Activated naive CD8-positive, alpha-beta T cell treated with anti-CD3 and anti-CD28 coated beads, Interleukin-2, amount 10 ng/mL, durations not matched to agents 7 days and 5 days (primary cell): Measurements from ENCODE around the gene ANKUB1. TPM values are rescaled to one million over a fixed set of nuclear protein-coding genes. Genes with fewer than 3 reads are reported as not detected.
"Not testable (repeated sequence)": the region's sequence is repeated elsewhere in the genome, so short reads cannot be mapped to it uniquely, and the experiment has no call there.

ENCODE experiments used
- ATAC-seq: fragments of 150-1000 bp; cut with Tn5 transposase; one replicate; pipeline ENCODE4 v1.10.0; 2021; ENCODE audit warnings: low read depth, moderate library complexity
- POLR2A ChIA-PET: fragments of 350-600 bp; sonication (Branson Sonifier 250); formaldehyde crosslinking; loops from one replicate; lab custom pipeline; 2021; ENCODE audit warnings: antibody characterized with exemption; lab: Charles Lee
- DNase-seq: peaks from one replicate; pipeline ENCODE4 v3.0.0; 2021
- H3K27ac Mint-ChIP-seq: one replicate; pipeline ENCODE4 v1.8.0; 2022; ENCODE audit warnings: mild to moderate bottlenecking, mixed read lengths
- H3K27me3 Mint-ChIP-seq: one replicate; pipeline ENCODE4 v1.8.0; 2022; ENCODE audit warnings: mild to moderate bottlenecking, moderate library complexity, mixed read lengths
- H3K36me3 Mint-ChIP-seq: one replicate; pipeline ENCODE4 v1.8.0; 2021; ENCODE audit warnings: mild to moderate bottlenecking, mixed read lengths
- H3K4me1 Mint-ChIP-seq: one replicate; pipeline ENCODE4 v1.8.0; 2021; ENCODE audit warnings: mixed read lengths
- H3K4me3 Mint-ChIP-seq: one replicate; pipeline ENCODE4 v1.8.0; 2022; ENCODE audit warnings: mild to moderate bottlenecking, moderate library complexity, mixed read lengths
- H3K9me3 Mint-ChIP-seq: one replicate; pipeline ENCODE4 v1.8.0; 2021; ENCODE audit warnings: mixed read lengths
- total RNA-seq, 2 experiments: library from RNA; stranded (reverse); gene quantifications; one replicate each; pipeline ENCODE4 v1.2.3, GENCODE V29; 2021

The ANKUB1 gene
- not detected for total RNA-seq

- H3K4me1 Mint-ChIP-seq = no peaks in the 10 kb centered on the region
- POLR2A ChIA-PET = no interaction called here
- ATAC-seq (no peak), DNase-seq (no peak)
- H3K36me3 Mint-ChIP-seq = no peaks in the 10 kb centered on the region
- H3K27ac Mint-ChIP-seq = no peak within 1 kb of the TSS
- peaks cover 23% of the 10 kb centered on the region for H3K27me3 Mint-ChIP-seq
- no peaks in the 10 kb centered on the region for H3K9me3 Mint-ChIP-seq
- H3K4me3 Mint-ChIP-seq = no peak within 1 kb of the TSS
These were observed at the start of gene ANKUB1 for GRCh38 chr3:149792452-149793270. TSS of gene ANKUB1 (minus strand) at chr3:149792554. CDS start at chr3:149792366, 188 bp downstream.

GRCh38 chr3:149839896-149840295 lies 47.5 kb upstream of the ANKUB1 start:
- no peaks in the 10 kb centered on the region for H3K27me3 Mint-ChIP-seq
- H3K36me3 Mint-ChIP-seq = peaks cover 33% of the 10 kb centered on the region
- ATAC-seq (no peak), DNase-seq (no peak)
- peaks cover 3% of the 10 kb centered on the region for H3K4me1 Mint-ChIP-seq
- no peak overlapping the region for H3K27ac Mint-ChIP-seq
- peaks cover 13% of the 10 kb centered on the region for H3K9me3 Mint-ChIP-seq
- POLR2A ChIA-PET = no interaction called here
- H3K4me3 Mint-ChIP-seq = no peak overlapping the region

GRCh38 chr3:149839469-149839868 lies 47.1 kb upstream of the ANKUB1 start:
- H3K27ac Mint-ChIP-seq, POLR2A ChIA-PET, ATAC-seq, H3K4me1 Mint-ChIP-seq, H3K27me3 Mint-ChIP-seq, H3K4me3 Mint-ChIP-seq, DNase-seq: not testable (repeated sequence)
- Mint-ChIP-seq H3K9me3 (peaks cover 16% of the 10 kb centered on the region), H3K36me3 (peaks cover 37% of the 10 kb centered on the region)

- H3K27ac Mint-ChIP-seq, ATAC-seq, H3K4me3 Mint-ChIP-seq, H3K27me3 Mint-ChIP-seq, POLR2A ChIA-PET, DNase-seq, H3K4me1 Mint-ChIP-seq: not testable (repeated sequence)
- H3K36me3 Mint-ChIP-seq = peaks cover 41% of the 10 kb centered on the region
- peaks cover 19% of the 10 kb centered on the region for H3K9me3 Mint-ChIP-seq
These were observed 46.1 kb upstream of the ANKUB1 start for GRCh38 chr3:149838491-149838890.

- Mint-ChIP-seq H3K27me3 (no peaks in the 10 kb centered on the region), H3K9me3 (peaks cover 29% of the 10 kb centered on the region), H3K36me3 (peaks cover 53% of the 10 kb centered on the region), H3K27ac (no peak overlapping the region), H3K4me1 (no peaks in the 10 kb centered on the region), H3K4me3 (no peak overlapping the region)
- no peak for ATAC-seq
- POLR2A ChIA-PET = no interaction called here
- no peak for DNase-seq
These were observed 40.9 kb upstream of the ANKUB1 start for GRCh38 chr3:149833241-149833640.

GRCh38 chr3:149832086-149832485 lies 39.7 kb upstream of the ANKUB1 start:
- H3K9me3 Mint-ChIP-seq = peaks cover 24% of the 10 kb centered on the region
- no peak for DNase-seq
- H3K27ac Mint-ChIP-seq = no peak overlapping the region
- no peaks in the 10 kb centered on the region for H3K4me1 Mint-ChIP-seq
- no peak for ATAC-seq
- no peak overlapping the region for H3K4me3 Mint-ChIP-seq
- POLR2A ChIA-PET = no interaction called here
- no peaks in the 10 kb centered on the region for H3K27me3 Mint-ChIP-seq
- peaks cover 41% of the 10 kb centered on the region for H3K36me3 Mint-ChIP-seq

GRCh38 chr3:149831321-149831720 lies 39.0 kb upstream of the ANKUB1 start:
- Mint-ChIP-seq H3K4me3 (no peak overlapping the region), H3K27me3 (no peaks in the 10 kb centered on the region), H3K9me3 (peaks cover 21% of the 10 kb centered on the region), H3K27ac (no peak overlapping the region), H3K36me3 (peaks cover 38% of the 10 kb centered on the region), H3K4me1 (no peaks in the 10 kb centered on the region)
- DNase-seq (no peak), ATAC-seq (no peak)
- POLR2A ChIA-PET = no interaction called here

- no peak overlapping the region for H3K27ac Mint-ChIP-seq
These were observed 38.5 kb upstream of the ANKUB1 start for GRCh38 chr3:149830902-149831301.

GRCh38 chr3:149829631-149830030 lies 37.3 kb upstream of the ANKUB1 start:
- H3K27me3 Mint-ChIP-seq, H3K4me3 Mint-ChIP-seq, ATAC-seq, DNase-seq, H3K27ac Mint-ChIP-seq, H3K4me1 Mint-ChIP-seq, POLR2A ChIA-PET: not testable (repeated sequence)
- peaks cover 36% of the 10 kb centered on the region for H3K36me3 Mint-ChIP-seq
- H3K9me3 Mint-ChIP-seq = peaks cover 18% of the 10 kb centered on the region

More at GRCh38 chr3:149830902-149831301, 38.5 kb upstream of the ANKUB1 start:
- ATAC-seq (no peak), DNase-seq (no peak)
- H3K27me3 Mint-ChIP-seq = no peaks in the 10 kb centered on the region
- no peaks in the 10 kb centered on the region for H3K4me1 Mint-ChIP-seq
- H3K4me3 Mint-ChIP-seq = no peak overlapping the region
- H3K36me3 Mint-ChIP-seq = peaks cover 38% of the 10 kb centered on the region
- POLR2A ChIA-PET = no interaction called here
- H3K9me3 Mint-ChIP-seq = peaks cover 21% of the 10 kb centered on the region

GRCh38 chr3:149828390-149828789 lies 36.0 kb upstream of the ANKUB1 start:
- POLR2A ChIA-PET = no interaction called here
- Mint-ChIP-seq H3K27me3 (no peaks in the 10 kb centered on the region), H3K27ac (no peak overlapping the region), H3K9me3 (peaks cover 14% of the 10 kb centered on the region), H3K4me1 (no peaks in the 10 kb centered on the region), H3K36me3 (peaks cover 34% of the 10 kb centered on the region), H3K4me3 (no peak overlapping the region)
- no peak for ATAC-seq
- DNase-seq = no peak

- ATAC-seq (no peak), DNase-seq (no peak)
- peaks cover 1% of the 10 kb centered on the region for H3K4me1 Mint-ChIP-seq
- H3K4me3 Mint-ChIP-seq = no peak overlapping the region
- H3K9me3 Mint-ChIP-seq = peaks cover 11% of the 10 kb centered on the region
- POLR2A ChIA-PET = no interaction called here
- H3K36me3 Mint-ChIP-seq = peaks cover 30% of the 10 kb centered on the region
- H3K27me3 Mint-ChIP-seq = no peaks in the 10 kb centered on the region
- H3K27ac Mint-ChIP-seq = no peak overlapping the region
These were observed 34.3 kb upstream of the ANKUB1 start for GRCh38 chr3:149826636-149827035.

GRCh38 chr3:149820183-149820582 lies 27.8 kb upstream of the ANKUB1 start:
- Mint-ChIP-seq H3K4me1 (peaks cover 24% of the 10 kb centered on the region), H3K36me3 (peaks cover 25% of the 10 kb centered on the region), H3K27ac (no peak overlapping the region), H3K27me3 (no peaks in the 10 kb centered on the region), H3K9me3 (peaks cover 10% of the 10 kb centered on the region), H3K4me3 (no peak overlapping the region)
- no peak for DNase-seq
- ATAC-seq = no peak
- POLR2A ChIA-PET = no interaction called here

GRCh38 chr3:149819432-149819831 lies 27.1 kb upstream of the ANKUB1 start:
- H3K27me3 Mint-ChIP-seq = no peaks in the 10 kb centered on the region
- POLR2A ChIA-PET = no interaction called here
- H3K27ac Mint-ChIP-seq = no peak overlapping the region
- H3K4me3 Mint-ChIP-seq = no peak overlapping the region
- peaks cover 32% of the 10 kb centered on the region for H3K4me1 Mint-ChIP-seq
- no peak for DNase-seq
- ATAC-seq = no peak
- peaks cover 26% of the 10 kb centered on the region for H3K36me3 Mint-ChIP-seq
- peaks cover 10% of the 10 kb centered on the region for H3K9me3 Mint-ChIP-seq

- Mint-ChIP-seq H3K9me3 (peaks cover 7% of the 10 kb centered on the region), H3K4me3 (no peak overlapping the region), H3K4me1 (peaks cover 42% of the 10 kb centered on the region), H3K27me3 (no peaks in the 10 kb centered on the region), H3K27ac (no peak overlapping the region), H3K36me3 (peaks cover 18% of the 10 kb centered on the region)
- no peak for ATAC-seq
- POLR2A ChIA-PET = no interaction called here
- no peak for DNase-seq
These were observed 24.6 kb upstream of the ANKUB1 start for GRCh38 chr3:149816986-149817385.
